CD4-positive, alpha-beta T cell treated with Interleukin-4 for 1 hour (primary cell): Measurements from ENCODE around the gene UBE3B.
"Not testable (repeated sequence)": the region's sequence is repeated elsewhere in the genome, so short reads cannot be mapped to it uniquely, and the experiment has no call there.

Experiments used
- DNase-seq, 2 donors: peaks; one replicate each; pipeline ENCODE4 v3.0.0-alpha.2; 2020 to 2022

The UBE3B gene

GRCh38 chr12:109449845-109450532, 27.4 kb upstream of the UBE3B start:
- no peak for DNase-seq

DNA sequence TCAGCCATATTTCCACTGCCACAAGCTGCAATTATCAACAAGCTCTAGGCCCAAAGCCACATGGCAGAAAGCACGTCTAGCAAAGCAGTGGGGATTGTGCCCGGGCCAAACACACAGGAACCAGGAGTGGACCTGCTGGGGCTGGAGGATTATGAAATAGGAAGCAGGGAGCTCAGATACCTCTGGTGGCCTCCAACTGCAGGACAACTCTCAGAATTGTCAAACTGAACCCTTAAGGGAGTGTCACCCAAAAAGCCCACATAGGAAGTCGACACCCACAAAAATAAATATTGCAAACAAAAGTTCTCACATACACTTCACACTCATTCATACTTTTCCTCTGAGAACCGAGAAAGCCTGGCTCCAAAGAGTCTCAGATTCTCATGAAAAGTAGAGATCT, 26.5 kb upstream of the UBE3B start:
- DNase-seq = peak in 1 of 2 donors; percentile 5

DNA sequence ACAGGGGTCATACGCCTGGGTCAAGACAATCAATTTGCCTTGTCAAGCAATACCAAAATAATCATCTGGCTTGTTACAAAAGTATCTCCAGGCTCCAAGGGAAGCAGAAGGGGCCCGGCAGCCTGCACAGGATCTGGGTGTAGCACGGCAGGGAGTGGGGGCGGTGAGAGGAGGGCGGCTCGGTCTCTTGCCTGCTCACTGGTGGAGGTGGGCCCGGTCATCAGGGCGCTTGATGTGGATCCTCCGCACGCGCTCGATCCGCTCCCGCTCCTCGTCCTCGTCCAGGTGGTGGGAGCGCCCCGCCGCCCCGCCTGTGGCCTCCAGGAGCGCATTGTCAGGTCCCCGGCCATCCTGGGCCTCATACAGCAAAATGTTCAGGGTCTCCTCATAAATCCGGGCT, 26.0 kb upstream of the UBE3B start:
- no peak for DNase-seq

DNA sequence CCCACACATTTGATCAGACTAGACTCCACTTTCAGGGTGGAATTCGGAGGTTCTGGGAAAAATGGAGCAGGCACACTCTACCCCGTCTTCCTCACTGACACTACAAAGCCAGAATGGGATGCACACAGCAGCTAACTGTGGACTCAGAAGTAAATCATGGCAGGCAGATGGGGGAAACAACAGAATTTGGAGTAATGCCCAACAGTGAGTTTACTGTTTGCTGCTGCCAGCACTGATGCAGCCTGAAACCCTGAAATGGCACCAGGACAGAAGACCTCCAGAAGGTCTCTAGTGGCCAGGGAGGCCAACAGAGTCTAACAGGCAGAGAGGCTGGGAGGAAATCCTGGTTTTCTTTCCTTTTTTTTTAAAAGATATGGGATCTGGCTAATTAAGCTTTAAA, 24.9 kb upstream of the UBE3B start:
- no peak for DNase-seq

GRCh38 chr12:109455706-109456105, 21.7 kb upstream of the UBE3B start:
- DNase-seq = no peak

- DNase-seq = no peak
Observed at GRCh38 chr12:109458086-109458485, 19.3 kb upstream of the UBE3B start.

DNA sequence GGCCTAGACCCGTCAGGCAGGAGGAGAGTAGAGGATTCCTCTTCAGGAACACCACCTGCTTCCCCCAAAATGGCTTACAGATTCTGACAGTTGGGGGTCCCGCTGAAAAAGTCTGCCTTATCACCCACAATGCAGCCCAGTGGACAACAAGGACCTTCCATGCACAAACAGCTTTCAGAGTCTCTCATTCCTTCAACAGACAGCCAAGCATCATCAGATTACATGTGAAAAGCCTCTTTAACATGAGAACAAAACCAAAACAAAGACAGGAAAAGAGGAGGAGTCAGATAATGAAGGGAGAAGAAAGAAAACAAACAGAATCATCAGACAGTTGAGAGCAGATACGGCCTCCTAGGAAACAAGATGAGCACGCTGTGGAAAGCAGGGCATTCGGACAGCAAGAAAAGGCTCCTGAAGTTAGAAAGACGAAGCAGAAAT, 18.6 kb upstream of the UBE3B start:
- no peak for DNase-seq

DNA sequence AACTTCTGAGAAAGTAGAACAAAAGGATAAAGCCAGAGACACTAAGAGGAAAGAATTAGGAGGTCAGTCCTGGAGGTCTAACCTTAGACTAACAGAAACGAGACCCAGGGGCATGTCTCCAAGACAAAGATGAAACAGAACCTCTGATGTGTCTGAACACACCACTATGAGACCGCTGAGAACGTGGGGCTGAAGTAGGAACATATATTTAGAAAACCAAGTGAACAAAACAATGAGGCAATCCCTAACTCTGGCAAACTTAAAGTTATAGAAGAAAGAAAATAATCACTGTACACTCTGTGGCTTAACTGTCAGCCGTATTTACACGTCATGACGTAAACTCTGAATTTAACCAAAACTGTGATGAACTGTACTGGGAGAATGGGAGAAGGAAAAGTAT, 18.2 kb upstream of the UBE3B start:
- no peak for DNase-seq

DNA sequence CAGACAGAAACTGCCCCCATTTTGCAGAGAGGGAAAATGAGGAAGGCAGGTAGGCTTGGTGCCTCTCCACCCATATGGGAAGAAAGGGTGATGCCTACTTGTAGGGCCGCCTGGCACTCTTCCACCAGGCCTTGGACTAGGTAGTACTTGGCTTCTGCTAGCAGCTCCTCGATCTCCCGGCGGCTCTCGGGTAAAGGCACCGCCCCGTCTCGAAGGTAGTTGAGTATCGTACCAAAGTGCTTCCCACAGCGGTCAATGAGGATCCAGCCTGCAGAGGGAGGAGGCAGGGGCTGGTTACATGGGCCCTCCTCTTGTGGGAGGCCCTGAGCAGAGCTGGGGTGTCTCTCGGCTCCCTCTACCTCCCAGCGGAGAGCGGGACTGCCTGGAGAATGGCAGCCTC, 16.9 kb upstream of the UBE3B start:
- DNase-seq = no peak

DNA sequence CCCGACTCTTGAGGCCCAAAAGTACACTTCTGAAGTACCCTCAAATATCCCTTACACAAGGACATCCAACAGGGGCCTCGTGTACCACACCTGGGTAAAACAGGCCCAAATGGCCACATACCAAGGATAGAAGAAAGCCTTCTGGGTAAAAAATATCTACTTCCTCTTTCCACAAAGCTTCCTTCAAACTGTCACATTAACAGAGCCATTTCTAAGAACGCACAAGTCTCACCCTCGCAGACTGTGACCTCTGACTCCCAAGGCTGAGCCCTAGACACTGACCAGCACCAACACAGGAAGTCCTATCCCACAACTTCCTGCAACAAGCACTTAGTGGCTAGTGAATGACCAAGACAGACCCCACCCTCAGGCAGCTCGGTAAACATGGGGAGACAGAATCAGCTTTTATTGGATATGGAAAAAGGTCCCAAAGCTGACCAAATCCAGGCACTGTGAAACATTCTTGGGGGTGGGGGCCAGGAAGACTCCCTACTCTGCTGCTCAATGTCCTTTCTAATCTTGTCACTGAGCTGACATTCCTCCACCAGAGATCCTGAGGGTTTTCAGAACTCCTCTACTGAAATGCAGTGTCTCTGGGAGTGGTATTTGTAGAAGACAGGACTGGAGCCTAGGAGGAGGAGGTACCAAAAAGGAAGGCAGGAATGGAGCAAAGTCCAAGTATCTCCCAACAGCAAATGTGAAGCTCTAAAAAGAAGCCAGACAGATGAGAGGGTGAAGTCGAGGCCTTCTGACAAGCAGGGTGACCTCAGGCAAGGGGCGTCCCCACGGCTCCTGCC, 16.2 kb upstream of the UBE3B start:
- peak; percentile 1 to 45 for DNase-seq

DNA sequence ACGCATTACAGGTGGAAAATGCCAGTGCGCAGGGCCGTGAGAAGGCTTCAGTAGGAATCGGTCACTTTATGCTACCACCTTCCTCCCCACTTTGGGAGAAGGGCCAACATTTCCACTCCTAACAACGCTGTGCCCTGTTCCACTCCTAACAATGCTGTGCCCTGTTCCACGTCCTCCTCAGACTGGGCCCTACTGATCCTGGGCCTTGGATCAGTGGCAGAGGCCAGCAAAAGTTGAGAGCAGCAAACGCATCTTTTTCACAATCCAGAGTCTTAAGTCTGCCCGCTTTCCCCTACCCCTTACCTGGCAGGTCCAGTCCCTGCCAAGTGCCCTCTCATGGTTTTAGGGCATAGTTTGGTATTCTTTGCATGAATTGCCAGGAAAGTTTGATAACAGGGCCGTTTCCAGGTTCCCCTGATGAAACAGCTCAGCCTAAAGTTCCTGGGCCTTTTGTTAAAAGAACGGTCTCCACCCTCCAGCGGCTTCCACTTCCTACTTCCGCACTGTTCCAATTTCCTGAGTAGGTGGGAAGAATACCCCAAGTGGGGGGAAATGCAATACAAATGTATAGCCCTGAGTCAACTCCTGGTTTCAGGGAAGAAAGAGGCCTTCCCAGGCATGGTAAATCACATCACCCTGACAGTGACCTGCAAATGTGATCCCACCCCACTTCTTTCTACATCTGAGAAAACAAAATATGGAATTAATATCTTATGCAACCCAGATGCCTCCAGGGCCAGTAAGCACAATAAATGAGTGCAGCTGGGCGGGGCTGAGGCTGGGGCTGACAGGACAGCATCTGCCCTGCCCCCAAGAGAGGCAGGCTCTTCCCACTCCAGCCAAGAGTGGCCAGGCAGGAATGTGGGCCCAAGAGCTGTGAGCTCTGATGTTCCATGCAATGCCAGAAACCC, 15.3 kb upstream of the UBE3B start:
- DNase-seq = no peak

DNA sequence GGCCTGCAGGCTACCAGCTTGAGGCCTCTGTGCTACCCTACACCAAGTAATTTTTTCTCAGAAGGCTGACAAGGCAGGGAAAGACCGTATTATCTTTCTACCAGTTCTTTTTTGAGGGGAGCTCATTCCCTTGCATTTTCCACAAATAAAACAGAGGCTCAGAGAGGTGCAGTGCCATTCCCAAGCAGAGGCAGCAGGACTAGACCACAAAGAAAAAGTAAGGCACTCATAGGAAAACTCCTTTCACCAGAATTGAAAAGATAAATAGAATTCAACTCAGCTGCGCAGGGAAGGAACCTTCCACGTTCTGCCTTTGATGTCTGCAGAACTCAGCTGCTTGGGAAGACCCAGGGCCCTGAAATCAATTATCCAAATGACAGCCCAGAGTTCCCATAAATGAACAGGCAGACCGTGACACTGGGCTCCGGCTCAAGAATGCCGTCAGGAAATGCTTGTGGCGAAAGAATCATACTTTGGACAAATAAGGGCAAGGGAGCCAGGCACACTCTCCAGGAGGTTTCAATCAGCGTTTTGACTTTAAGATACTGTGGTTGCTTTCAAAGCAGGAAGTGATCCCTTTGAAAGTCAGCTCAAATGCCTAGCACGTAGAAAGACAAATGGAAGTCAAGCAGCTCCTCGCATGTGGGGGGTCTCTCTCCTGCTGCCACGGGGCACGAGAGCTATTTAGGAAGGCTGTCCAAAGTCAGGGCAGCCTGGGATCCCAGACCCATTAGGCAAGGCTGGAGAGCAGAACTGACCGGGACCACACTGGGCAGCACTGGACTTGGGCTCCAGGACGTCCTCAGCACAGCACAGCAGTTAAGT, 14.4 kb upstream of the UBE3B start:
- no peak for DNase-seq

- DNase-seq = no peak
Observed at GRCh38 chr12:109463756-109464155, 13.7 kb upstream of the UBE3B start.

- no peak for DNase-seq
Observed at GRCh38 chr12:109464642-109465351, 12.6 kb upstream of the UBE3B start.

GRCh38 chr12:109466305-109466704, 11.1 kb upstream of the UBE3B start:
- DNase-seq = no peak

DNA sequence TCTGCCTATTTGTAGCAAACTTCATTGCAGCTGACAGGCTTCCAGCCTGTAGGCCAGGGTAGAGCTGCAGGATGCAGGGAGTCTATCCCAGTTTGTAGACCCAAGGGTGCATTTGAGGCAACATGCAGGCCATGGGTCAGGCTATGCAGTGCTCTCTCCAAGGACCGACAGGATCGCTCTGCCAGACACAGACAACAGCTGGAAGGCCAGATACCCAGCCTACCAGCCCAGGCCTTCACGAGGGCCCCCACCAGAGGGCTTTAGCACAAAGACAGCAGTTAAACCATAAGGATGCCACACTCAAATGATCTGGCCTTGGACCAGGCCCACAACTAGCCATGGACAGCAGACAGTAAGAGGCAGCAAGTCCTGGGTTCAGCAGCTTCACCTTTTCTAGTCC, 10.6 kb upstream of the UBE3B start:
- DNase-seq = no peak

- DNase-seq = no peak
Observed at GRCh38 chr12:109467978-109468676, 9.3 kb upstream of the UBE3B start.

- no peak for DNase-seq
Observed at GRCh38 chr12:109469517-109469916, 7.9 kb upstream of the UBE3B start.

- DNase-seq = no peak
Observed at GRCh38 chr12:109473006-109473405, 4.4 kb upstream of the UBE3B start.

GRCh38 chr12:109473526-109474270, 3.7 kb upstream of the UBE3B start:
- not testable (repeated sequence) for DNase-seq
